Keratinocyte (primary cell): ENCODE data around the gene ZNF14.

Experiments used
- CTCF ChIP-seq, 3 experiments: IDR thresholded peaks in 1 of 3; conservative IDR thresholded peaks in 1 of 3; optimal IDR thresholded peaks in 1 of 3; 2 replicates in 2 of 3; 3 replicates in 1 of 3; pipeline versions ENCODE3 to v1.5.1; 2011; ENCODE audit warnings: low read length in 3 of 3, mild to moderate bottlenecking in 3 of 3, moderate library complexity in 2 of 3, control low read depth in 1 of 3, inconsistent platforms in 1 of 3; ENCODE audit not compliant: insufficient read depth in 2 of 3; ENCODE audit errors: extremely low read depth in 1 of 3
- EZH2 ChIP-seq: IDR thresholded peaks from one replicate; pipeline ENCODE4 v1.6.1; 2012; ENCODE audit warnings: inconsistent platforms, mild to moderate bottlenecking, low read length, moderate library complexity

DNA sequence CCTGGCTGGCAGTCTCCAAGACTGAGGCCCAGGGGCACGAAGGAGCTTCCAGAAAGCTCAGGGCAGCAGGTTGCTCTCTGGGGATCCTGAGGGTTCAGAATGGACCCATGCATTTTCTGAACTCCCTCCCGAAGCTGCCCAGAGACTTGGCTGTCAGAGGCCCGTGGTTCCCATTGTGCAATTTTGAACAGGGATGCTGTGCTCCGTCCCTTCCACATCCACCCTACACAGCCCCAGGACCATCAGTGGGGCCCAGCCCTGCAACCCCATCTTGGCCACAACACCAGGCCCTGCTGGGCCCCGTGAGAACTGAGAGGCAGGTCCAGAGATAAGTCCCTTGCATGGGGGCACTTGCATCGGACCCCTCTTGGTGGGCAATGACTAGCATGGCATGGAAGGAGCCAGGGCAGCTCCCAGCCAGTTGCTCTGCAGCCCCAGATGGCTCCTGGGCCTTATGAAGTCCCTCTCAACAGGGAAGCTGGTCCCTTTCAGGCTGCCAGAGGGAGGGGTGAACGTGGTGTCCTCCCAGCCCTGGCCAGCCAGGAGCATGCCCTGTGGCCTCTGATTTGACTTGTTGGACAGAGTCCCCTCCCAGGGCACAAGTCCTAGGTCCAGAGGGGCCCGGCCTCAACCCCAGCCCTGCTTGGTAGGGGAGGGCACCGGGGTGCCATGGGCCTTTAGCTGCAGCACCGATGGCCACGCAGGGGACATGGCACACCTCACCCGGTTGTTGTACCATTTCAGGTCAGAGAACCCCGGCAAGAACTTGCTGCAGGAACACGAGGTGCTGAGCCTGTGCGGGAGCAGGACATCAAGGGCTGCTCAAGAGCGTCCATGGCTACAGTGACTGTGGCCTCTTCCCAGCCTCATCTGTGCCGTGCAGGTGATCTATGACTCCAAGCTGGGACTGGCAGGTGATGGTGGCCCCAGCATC, 17.3 kb upstream of the ZNF14 start:
- TF ChIP-seq EZH2 (no peak), CTCF (optimal IDR thresholded peaks at IDR 0.05 in 1 of 3, IDR thresholded peaks at IDR 0.05 in 1 of 3, conservative IDR thresholded peaks at IDR 0.05 in 1 of 3; ENCODE audit: extremely low read depth in 1 of 3, insufficient read depth in 2 of 3, low read length in 3 of 3) (no peak)
